SK-N-SH (cell line): ENCODE data around the gene ASB7.

Experiments
- CHD2 ChIP-seq: fragments of 150-350 bp; IDR thresholded peaks from 2 replicates; pipeline ENCODE4 v1.6.1; 2018; ENCODE audit warnings: low read length; ENCODE audit not compliant: partially characterized antibody
- FOXM1 ChIP-seq: IDR thresholded peaks from 2 replicates; pipeline ENCODE4 v1.4.0; 2012; ENCODE audit warnings: low read depth, mild to moderate bottlenecking
- JUND ChIP-seq: IDR thresholded peaks from 2 replicates; pipeline ENCODE4 v1.4.0; 2012
- MAX ChIP-seq: IDR thresholded peaks from 2 replicates; pipeline ENCODE4 v1.4.0; 2012; ENCODE audit warnings: low read depth
- MXI1 ChIP-seq: IDR thresholded peaks from 2 replicates; pipeline ENCODE4 v1.6.1; 2012; ENCODE audit warnings: mild to moderate bottlenecking, low read depth, low read length, improper control_type of control experiment
- POLR2AphosphoS5 ChIP-seq: IDR thresholded peaks from 2 replicates; pipeline ENCODE4 v1.6.1; 2012; ENCODE audit warnings: low read depth, low read length
- RAD21 ChIP-seq: IDR thresholded peaks from 2 replicates; pipeline ENCODE4 v1.6.1; 2012; ENCODE audit warnings: mild to moderate bottlenecking, low read length
- RFX5 ChIP-seq: IDR thresholded peaks from 2 replicates; pipeline ENCODE4 v1.6.1; 2012; ENCODE audit warnings: mild to moderate bottlenecking, improper control_type of control experiment, low read length
- TEAD4 ChIP-seq: IDR thresholded peaks from 2 replicates; pipeline ENCODE4 v1.4.0; 2012; ENCODE audit warnings: mild to moderate bottlenecking, borderline replicate concordance; ENCODE audit not compliant: insufficient read depth
- YY1 ChIP-seq: IDR thresholded peaks from 2 replicates; pipeline ENCODE4 v1.4.0; 2012; ENCODE audit warnings: low read depth, mild to moderate bottlenecking
- TF ChIP-seq, protein P1 (sequence below): fragments of 200-600 bp; sonication (generic); IDR thresholded peaks from 2 replicates; pipeline ENCODE4 v1.6.1; 2017; ENCODE audit warnings: antibody characterized with exemption, mild to moderate bottlenecking, moderate library complexity
- TF ChIP-seq, protein P2 (sequence below): IDR thresholded peaks from 2 replicates; pipeline ENCODE4 v1.6.1; 2012; ENCODE audit warnings: mild to moderate bottlenecking, low read depth, low read length, moderate library complexity
- TF ChIP-seq, protein P3 (sequence below): IDR thresholded peaks from 2 replicates; pipeline ENCODE4 v1.4.0; 2012; ENCODE audit warnings: low read depth, borderline replicate concordance

DNA sequence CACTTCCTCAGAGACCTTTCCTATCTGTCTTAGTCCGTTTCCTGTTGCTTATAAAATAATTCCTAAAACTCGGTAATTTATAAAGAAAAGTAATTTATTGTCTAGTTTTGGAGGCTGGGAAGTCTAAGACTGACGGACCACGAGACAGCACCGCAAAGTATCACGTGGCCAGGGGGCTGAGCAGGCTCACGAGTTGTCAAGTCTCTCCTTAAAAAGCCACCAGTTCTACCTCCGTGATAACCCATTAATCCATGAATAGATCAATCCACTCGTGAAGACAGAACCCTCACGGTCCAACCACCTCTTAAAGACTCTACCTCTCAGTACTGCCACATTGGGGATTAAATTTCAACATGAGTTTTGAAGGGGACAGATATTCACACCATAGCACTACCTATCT, 1.2 kb upstream of the ASB7 start:
- TF ChIP-seq, protein P1, sequence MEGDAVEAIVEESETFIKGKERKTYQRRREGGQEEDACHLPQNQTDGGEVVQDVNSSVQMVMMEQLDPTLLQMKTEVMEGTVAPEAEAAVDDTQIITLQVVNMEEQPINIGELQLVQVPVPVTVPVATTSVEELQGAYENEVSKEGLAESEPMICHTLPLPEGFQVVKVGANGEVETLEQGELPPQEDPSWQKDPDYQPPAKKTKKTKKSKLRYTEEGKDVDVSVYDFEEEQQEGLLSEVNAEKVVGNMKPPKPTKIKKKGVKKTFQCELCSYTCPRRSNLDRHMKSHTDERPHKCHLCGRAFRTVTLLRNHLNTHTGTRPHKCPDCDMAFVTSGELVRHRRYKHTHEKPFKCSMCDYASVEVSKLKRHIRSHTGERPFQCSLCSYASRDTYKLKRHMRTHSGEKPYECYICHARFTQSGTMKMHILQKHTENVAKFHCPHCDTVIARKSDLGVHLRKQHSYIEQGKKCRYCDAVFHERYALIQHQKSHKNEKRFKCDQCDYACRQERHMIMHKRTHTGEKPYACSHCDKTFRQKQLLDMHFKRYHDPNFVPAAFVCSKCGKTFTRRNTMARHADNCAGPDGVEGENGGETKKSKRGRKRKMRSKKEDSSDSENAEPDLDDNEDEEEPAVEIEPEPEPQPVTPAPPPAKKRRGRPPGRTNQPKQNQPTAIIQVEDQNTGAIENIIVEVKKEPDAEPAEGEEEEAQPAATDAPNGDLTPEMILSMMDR: no peak
- TF ChIP-seq POLR2AphosphoS5 (no peak), YY1 (no peak), JUND (no peak), FOXM1 (no peak), CHD2 (no peak), RFX5 (no peak), MXI1 (peak; percentile 56), RAD21 (no peak), TEAD4 (no peak), MAX (no peak)
- TF ChIP-seq, protein P2, sequence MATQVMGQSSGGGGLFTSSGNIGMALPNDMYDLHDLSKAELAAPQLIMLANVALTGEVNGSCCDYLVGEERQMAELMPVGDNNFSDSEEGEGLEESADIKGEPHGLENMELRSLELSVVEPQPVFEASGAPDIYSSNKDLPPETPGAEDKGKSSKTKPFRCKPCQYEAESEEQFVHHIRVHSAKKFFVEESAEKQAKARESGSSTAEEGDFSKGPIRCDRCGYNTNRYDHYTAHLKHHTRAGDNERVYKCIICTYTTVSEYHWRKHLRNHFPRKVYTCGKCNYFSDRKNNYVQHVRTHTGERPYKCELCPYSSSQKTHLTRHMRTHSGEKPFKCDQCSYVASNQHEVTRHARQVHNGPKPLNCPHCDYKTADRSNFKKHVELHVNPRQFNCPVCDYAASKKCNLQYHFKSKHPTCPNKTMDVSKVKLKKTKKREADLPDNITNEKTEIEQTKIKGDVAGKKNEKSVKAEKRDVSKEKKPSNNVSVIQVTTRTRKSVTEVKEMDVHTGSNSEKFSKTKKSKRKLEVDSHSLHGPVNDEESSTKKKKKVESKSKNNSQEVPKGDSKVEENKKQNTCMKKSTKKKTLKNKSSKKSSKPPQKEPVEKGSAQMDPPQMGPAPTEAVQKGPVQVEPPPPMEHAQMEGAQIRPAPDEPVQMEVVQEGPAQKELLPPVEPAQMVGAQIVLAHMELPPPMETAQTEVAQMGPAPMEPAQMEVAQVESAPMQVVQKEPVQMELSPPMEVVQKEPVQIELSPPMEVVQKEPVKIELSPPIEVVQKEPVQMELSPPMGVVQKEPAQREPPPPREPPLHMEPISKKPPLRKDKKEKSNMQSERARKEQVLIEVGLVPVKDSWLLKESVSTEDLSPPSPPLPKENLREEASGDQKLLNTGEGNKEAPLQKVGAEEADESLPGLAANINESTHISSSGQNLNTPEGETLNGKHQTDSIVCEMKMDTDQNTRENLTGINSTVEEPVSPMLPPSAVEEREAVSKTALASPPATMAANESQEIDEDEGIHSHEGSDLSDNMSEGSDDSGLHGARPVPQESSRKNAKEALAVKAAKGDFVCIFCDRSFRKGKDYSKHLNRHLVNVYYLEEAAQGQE: no peak
- TF ChIP-seq, protein P3, sequence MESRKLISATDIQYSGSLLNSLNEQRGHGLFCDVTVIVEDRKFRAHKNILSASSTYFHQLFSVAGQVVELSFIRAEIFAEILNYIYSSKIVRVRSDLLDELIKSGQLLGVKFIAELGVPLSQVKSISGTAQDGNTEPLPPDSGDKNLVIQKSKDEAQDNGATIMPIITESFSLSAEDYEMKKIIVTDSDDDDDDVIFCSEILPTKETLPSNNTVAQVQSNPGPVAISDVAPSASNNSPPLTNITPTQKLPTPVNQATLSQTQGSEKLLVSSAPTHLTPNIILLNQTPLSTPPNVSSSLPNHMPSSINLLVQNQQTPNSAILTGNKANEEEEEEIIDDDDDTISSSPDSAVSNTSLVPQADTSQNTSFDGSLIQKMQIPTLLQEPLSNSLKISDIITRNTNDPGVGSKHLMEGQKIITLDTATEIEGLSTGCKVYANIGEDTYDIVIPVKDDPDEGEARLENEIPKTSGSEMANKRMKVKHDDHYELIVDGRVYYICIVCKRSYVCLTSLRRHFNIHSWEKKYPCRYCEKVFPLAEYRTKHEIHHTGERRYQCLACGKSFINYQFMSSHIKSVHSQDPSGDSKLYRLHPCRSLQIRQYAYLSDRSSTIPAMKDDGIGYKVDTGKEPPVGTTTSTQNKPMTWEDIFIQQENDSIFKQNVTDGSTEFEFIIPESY: no peak
